NOMO-1 (cell line): ENCODE data around the gene SSNA1.
"Not testable (repeated sequence)": the region's sequence is repeated elsewhere in the genome, so short reads cannot be mapped to it uniquely, and the experiment has no call there.

Experiments used
- DNase-seq, 2 experiments: peaks; one replicate each; lab custom pipeline; 2025; ENCODE audit not compliant: unreplicated experiment in 2 of 2; lab: John Stamatoyannopoulos, UW

SSNA1 gene

DNA sequence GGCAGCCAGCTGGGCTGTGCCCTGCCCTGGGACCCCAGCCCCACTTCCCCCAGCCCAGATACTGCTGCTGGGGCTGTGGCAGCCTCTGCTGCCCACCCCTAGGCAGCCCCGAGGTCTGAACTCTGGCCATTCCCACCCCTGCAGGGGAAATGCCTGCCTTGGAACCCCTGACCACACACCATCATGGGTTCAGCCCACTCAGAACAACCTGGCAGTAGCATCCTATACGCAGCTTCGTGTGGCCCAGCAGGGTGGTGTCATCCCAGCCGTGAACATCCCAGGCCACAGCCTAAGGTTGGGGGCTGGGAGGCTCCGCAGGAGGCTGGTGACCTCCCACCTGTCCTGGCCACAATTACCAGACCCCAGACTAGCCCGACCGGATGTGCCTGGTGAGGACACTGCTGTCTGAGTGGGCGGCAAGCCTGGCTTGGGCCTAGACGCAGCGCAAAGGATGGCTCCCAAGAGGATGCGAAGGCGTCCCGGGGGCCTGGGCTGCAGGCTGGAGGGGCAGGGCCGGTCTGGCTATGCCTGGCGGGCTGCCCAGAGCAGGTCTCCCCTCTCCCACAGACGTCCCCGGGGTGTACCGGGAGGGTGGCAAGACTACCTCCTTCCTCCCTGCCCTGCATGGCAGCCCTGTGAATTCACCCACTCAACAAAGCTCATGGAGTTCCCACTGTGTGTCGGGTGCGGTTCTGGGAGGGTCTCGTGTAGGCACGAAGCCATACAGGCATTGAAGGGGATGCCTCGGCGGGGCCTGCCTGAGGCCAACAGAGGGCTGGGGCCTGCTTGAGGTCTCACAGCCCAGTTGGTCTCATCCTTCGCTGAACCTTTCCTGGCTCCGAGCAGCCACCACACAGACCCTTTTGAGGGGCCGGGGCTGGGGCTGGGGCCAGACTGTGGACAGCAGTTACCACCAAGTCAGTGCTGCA lies 40.8 kb downstream of the SSNA1 start:
- no peak for DNase-seq

DNA sequence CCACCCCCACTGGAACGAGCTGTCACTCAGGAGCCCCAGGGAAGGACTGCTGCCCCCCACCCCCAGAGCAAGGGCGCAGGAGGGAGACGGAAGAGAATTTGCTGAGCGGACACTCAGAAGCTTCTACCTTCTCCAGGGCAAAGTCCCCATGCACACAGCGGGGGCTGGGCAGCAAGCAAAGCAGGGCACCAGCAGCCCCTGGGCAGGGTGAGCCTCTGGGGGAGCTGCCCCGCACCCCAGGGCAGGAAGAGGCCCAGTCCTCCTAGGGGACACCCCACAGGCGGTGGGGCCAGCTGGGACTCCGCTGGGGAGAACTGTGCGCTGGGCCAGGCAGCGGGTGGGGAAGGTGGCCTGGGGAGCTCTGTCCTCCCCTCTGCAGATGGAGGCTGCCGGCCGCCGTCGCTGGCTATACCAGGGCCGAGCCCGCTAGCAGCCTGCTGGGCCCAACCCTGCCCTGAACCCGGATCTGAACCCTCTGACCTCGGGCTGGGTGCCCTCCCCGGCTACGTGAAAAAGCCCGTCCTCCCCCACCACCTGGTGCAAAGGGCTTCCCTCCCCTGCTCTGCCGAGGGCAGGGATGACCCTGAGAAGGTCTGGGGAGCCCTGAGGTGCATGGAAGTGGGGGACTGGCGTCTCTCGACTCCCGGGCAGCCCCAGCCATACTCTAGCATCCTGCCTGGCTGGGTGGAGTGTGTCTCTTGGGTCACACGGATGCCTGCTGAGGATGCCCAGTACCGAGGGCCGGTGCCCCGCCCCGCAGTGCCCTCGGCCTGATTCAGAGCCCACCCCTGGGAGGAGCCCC lies 41.6 kb downstream of the SSNA1 start:
- DNase-seq, result no peak

DNA sequence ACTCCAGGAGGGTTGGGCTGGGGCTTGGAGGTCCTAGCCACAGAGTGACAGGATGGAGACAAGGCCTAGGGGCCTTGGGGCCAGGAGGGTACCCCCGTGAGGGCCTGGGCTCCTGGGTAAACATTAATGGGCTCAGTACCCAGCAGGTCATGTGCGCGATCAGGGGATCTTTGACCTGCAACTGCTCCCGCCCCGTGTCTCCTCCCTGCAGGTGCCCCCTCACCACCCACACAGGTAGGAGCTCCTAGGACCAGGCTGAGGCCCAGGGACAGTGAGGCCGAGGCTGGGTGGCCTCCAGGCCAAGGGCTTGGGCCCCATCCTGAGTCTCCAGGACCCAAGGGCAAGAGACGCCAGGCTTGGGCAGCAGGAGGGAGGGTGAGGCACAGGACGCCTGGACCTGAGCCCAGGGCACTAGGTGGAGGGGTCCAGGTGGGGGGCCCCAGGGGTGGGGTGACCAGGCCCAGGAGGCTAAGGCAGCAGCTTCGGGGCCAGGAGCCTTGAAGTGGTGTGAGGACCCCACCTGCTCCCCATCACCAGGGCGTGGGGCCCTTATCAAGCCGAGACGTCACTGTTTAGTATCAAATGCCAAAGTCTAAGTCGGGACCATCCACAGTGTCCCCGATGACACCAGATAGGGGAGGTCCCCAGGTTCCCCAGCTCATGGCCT lies 42.4 kb downstream of the SSNA1 start, which contains the start of gene SLC34A3:
SLC34A3 (plus strand) TSS at position 197 of the 667 bp plus-strand sequence. CDS start 802 bp downstream, outside the sequence.
- no peak for DNase-seq

DNA sequence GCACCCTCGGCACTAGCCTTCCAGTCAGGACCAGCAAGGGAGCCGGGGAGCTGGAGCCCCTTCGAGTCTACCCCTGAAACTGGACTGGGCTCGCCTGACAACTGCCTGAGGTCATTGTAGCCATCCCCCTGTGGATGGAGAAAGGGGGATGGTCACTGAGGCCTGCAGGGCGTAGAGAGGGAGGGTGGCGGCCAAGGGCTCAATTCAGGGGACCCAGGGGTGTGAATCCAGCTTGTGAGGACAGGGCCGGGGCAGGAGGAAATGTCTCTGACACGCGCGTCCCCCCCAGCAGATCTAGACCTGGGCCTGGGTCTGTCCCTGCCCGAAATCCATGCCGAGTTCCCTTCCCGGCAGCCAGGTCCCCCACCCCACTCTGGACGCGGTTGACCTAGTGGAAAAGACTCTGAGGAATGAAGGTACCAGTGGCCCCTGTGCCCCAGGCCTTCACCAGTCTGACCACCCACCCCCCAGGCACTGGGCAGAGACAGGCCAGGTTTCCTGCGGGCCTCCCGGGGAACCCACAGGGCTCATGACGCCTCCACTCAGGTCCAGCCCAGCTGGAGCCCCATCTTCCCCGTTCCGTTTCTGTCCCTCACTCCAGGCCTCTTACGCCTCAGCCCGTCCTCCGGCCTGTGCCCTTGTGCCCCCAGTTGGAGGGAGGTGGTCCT lies 43.0 kb downstream of the SSNA1 start:
- DNase-seq, result no peak

DNA sequence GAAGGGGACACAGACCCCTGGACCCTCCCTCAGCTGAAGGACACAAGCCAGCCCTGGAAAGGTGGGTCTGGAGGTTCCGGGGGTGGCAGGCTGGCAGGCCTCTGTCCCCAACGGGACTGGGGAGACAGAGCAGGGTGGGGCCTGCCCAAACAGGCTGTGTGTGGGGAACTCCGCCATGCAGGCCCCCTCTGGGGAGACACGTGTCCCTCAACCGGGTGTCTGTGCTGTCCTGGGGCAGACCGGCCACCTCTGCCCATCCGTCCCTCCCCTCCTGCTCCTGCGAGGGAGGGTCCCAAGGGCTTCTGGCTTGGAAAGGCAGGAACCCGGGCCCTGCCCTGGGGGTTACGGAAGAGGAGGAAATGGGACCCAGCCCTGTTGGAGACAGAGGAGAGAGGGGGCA lies 43.6 kb downstream of the SSNA1 start:
- no peak for DNase-seq

DNA sequence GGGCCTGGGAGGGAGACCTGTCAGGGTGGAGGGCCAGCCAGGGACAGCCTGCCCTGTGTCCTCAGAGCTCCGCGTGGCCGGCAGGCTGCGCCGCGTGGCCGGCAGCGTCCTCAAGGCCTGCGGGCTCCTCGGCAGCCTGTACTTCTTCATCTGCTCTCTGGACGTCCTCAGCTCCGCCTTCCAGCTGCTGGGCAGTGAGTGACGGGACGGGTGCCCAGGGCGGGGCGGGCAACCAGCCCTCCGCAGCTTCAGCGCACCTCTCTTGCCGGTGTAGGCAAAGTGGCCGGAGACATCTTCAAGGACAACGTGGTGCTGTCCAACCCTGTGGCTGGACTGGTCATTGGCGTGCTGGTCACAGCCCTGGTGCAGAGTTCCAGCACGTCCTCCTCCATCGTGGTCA lies 44.0 kb downstream of the SSNA1 start:
- DNase-seq, result no peak

DNA sequence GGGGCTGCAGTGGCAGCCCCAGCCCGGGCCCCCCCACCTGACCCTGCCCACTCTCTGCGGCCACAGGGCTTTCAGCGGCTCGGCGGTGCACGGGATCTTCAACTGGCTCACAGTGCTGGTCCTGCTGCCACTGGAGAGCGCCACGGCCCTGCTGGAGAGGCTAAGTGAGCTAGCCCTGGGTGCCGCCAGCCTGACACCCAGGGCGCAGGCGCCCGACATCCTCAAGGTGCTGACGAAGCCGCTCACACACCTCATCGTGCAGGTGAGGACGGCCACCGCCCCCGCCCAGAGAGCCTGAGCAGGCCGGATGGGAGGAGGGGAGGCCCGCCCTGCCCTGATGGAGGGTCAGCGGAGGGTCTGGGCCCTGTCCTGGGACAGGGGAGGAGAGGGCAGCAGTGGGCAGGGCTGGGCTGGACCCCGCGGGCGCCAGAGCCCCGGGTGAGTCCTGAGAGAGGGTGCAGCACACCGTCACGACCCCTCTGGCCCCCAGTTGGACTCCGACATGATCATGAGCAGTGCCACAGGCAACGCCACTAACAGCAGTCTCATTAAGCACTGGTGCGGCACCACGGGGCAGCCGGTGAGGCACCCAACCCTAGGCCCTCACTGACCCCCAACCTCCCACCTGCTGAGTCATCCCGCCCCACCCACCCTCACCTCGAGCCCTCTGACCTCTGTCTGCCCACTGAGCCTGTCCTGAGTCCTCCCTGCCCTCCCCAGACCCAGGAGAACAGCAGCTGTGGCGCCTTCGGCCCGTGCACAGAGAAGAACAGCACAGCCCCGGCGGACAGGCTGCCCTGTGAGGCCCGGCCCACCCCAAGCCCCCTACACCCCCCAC lies 44.9 kb downstream of the SSNA1 start:
- no peak for DNase-seq

DNA sequence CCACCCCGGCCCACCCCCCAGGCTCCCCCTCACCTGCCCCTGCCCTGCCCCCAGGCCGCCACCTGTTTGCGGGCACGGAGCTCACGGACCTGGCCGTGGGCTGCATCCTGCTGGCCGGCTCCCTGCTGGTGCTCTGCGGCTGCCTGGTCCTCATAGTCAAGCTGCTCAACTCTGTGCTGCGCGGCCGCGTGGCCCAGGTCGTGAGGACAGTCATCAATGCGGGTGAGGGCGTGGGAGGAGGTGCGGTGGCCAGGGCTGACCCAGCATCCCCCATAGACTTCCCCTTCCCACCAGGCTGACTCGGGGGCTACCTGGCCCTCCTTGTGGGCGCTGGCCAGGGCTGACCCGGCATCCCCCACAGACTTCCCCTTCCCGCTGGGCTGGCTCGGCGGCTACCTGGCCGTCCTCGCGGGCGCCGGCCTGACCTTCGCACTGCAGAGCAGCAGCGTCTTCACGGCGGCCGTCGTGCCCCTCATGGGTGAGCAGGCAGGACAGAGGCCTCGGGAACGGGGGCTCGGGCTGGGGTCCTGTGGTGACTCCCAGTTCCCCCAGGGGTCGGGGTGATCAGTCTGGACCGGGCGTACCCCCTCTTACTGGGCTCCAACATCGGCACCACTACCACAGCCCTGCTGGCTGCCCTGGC lies 45.7 kb downstream of the SSNA1 start:
- no peak for DNase-seq

DNA sequence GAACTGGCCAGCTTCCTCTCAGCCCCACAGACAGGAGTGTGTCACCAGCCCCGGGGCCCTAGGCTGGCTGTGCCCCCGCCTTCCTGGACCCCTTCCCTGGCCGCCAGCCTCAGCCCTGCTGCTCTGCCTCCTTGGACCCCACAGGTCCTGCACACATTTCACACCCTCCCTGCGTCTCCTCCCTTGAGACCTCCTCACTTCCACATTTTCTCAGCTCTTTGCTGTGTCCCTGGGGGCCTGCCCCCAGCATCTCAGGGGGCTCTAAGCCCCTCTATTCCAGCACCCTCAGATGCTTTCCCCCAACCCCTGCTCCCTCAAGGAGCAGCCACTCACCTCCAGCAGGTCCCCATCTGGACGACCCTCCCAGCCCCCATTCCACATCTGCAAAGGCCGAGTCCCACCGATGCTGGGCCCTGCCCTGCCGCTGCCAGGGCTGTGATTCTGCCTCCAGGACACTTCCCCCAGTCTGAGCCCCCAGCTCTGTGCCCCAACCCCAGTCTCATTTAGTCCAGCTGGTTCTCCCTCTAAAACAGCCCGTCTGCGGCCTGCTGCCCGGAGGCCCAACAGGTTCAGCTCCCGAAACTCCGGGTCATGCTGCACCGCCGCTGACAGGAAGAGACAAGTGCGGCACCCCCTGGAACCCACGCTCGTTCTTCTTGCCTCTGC lies 46.4 kb downstream of the SSNA1 start:
- no peak for DNase-seq

DNA sequence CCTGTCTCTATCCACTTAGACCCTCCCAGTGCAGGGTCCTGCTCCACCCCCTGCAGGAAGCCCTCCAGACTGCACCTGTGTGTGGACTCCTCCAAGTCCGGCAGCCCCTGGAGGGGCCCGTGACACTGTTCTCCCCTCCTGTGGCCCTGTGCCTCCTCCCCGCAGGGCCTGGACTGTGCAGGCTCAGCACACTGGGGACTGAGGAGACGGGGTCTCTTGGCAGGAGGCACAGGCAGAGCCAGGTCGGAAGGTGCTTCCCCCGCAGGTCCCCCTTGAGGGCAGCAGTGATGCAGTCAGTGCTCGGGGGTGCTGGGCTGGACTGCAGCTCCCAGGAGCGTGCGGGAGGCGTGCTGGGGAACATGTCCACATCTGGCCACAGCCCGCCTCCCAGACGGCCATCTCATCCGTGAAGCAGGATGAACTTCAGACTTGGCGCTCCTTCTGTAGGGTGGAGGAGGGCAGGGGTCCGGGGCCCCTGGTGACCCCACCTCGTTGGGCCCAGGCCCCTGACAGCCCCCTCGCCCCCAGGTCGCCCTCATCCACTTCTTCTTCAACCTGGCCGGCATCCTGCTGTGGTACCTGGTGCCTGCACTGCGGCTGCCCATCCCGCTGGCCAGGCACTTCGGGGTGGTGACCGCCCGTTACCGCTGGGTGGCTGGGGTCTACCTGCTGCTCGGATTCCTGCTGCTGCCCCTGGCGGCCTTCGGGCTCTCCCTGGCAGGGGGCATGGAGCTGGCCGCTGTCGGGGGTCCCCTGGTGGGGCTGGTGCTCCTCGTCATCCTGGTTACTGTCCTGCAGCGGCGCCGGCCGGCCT lies 47.2 kb downstream of the SSNA1 start:
- DNase-seq, result no peak

DNA sequence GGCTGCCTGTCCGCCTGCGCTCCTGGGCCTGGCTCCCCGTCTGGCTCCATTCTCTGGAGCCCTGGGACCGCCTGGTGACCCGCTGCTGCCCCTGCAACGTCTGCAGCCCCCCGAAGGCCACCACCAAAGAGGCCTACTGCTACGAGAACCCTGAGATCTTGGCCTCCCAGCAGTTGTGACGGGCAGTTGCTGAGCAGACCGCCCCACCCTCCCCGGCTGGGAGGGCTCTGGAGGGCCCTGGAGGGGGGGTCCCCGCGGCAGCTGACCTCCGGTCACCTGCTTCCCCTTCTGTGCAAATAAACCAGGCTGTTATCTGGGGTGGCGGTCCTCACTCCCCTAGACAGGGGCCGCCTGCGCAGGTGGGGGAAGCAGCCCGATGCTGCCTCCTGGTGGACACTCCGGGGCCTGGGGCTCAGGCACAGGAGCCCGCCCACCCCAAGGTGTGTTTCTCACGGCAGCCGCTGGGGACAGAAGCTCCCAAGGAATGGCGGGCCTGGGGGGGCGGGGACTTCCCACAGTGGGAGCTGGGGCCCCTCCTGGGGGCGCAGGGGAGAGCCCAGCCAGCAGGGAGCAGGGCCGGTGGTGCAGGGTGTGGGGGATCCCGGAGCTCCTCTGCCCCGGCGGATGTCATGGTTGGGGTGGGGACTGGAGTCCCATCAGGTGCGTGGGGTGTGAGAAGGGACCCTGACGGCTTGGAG lies 47.9 kb downstream of the SSNA1 start:
- DNase-seq, result peak; percentile 80 to 93

DNA sequence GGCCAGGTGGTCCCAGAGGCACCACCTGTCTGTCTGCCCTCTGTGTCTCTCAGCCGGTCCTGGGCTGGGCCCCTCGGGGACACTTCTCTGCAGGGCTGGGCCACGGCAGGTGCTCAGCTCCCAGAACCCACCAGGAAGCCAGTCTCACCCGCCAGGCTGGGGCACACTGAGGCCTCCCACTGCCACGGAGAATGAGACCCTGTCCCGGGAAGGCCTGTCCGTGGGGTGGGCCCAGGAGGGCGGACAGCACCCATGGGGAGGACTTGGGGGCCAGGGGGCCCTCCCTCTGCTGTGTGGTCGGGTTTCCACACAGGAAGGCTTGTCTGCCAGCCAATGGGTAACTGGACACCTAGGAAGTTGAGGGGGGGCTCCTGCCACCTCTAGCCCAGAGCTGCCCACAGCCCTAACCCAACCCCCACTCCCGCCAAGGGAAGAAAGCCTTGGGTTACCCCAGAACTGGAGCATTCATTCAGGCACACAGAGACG lies 48.5 kb downstream of the SSNA1 start:
- DNase-seq, result no peak

DNA sequence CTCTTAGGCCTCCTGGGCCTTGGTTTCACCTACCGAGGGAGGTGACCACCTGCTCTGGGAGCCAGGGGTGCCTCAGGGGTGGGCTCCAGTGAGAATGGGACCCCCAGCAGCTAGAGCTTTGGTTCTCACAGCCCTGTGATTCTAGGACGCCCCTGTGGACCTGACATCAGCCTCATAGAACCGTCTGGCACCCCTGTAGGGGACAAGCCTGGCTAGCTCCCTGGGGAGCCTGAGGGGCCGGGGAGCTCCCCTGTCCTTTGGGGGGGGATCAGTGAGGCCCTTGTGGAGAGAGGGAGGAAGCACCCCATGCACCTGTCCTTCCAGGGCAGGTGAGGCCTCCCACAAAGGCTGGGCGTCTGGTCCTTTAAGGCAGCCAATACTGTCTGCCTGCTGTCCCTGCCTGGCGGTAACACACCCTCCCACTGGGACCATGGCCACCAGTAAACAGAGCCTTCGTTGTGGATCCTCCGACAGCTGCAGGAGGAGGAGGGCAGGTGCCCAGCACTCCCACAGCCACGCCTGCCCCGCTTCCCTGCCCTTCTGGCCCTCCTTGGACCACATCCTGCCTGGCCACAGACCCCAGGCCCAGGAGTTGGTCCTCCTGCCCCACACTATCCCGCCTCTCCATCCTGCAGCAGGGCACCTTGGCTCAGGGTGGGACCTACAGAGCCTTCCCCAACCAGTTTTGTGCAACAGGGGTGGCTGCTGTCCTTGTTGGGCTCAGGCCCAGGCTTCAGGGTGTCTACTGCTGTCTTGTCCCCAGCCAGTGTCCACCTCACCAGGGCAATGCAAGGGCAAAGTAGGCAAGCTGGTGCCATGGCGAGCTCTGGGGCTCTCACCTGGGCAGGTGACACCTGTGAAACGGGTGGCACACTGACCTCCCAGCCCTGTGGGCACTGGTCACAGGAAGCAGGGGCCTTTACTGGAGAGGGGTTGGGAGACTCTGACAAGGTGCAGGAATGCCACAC lies 49.6 kb downstream of the SSNA1 start:
- no peak for DNase-seq

DNA sequence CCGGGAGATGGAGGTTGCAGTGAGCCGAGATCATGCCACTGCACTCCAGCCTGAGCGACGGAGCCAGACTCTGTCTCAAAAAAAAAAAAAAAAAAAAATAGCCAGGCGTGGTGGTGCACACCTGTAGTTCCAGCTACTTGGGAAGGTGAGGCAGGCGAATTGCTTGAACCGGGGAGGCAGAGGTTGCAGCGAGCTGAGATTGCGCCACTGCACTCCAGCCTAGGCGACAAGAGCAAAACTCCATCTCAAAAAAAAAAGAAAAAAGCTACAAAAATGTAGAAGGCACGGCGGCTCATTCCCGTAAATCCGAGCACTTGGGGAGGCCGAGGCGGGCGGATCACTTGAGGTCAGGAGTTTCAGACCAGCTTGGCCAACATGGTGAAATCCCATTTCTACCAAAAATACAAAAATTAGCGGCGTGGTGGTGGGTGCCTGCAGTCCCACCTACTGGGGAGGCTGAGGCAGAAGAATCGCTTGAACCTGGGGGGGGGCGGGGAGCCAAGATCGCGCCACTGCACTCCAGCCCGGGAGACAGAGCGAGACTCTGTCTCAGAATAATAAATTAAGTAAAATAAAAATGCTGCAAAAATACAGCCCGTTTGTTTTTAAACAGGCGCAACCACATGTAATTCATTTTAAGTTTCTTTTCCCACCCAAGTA lies 51.2 kb downstream of the SSNA1 start:
- DNase-seq, result not testable (repeated sequence)
